ENCODE results near the gene PCNX2. TPM values are rescaled to one million over a fixed set of nuclear protein-coding genes. Genes with fewer than 3 reads are reported as not detected.

Gene PCNX2
- total and polyA plus RNA-seq, 2 of the 8 experiments (the other 6 are each of a cell fraction or from before 2014, with no cell fraction given) = 46.1 to 57.6 TPM

- H2BK12ac ChIP-seq (ENCODE audit: low read depth, low read length) = no peak overlapping the region
- H3K18ac ChIP-seq (ENCODE audit: extremely low read depth, low read length) = no peak overlapping the region
- no peaks in the 10 kb centered on the region for H4K20me1 ChIP-seq (replicated peaks in 1 of 2; ENCODE audit: control insufficient read depth in 1 of 2, insufficient read depth in 2 of 2, low read length in 2 of 2)
- CTCF ChIA-PET (ENCODE audit: partially characterized antibody) = no interaction called here
- H4K8ac ChIP-seq (ENCODE audit: extremely low read depth, insufficient read depth, low read length) = no peak overlapping the region
- FAIRE-seq (no peak), DNase-seq (ENCODE audit: low read depth in 1 of 2, low spot score in 2 of 2) (no peak)
- no peak overlapping the region for H2AFZ ChIP-seq (ENCODE audit: low read length)
- 74% methylated on average over 3 of the region's 3 CpGs; no CpG with 5 or more reads in 1 of the 2 experiments for WGBS, 2 experiments (ENCODE audit: extremely low coverage in 1 of 2, insufficient coverage in 1 of 2, insufficient read length in 1 of 2, insufficient replicate concordance in 2 of 2, low coverage in 1 of 2, low lambda C conversion rate in 2 of 2, missing lambda C conversion rate in 1 of 2)
- peaks cover 0 to 6% of the 10 kb centered on the region in 2 experiments; a peak in 3 of 4 replicates for H3K9me3 ChIP-seq (ENCODE audit: insufficient read depth in 2 of 2, low read depth in 1 of 2, low read length in 1 of 2)
- H3K56ac ChIP-seq (replicated peaks; ENCODE audit: insufficient read length, low read depth, low read length) = no peak overlapping the region
- H3K79me1 ChIP-seq (ENCODE audit: low read depth, low read length) = no peaks in the 10 kb centered on the region
- no peaks in the 10 kb centered on the region for H3K79me2 ChIP-seq (ENCODE audit: control insufficient read depth in 1 of 2, insufficient read depth in 2 of 2, low read length in 2 of 2)
- H3K14ac ChIP-seq (ENCODE audit: insufficient read length) = no peak overlapping the region
- no peak overlapping the region for H2AK5ac ChIP-seq (ENCODE audit: low read depth, low read length)
- H2BK20ac ChIP-seq (ENCODE audit: low read length) = no peak overlapping the region
- no peaks in the 10 kb centered on the region for H3K23me2 ChIP-seq (ENCODE audit: low read depth, low read length)
- no peak overlapping the region for H3K4me2 ChIP-seq (ENCODE audit: insufficient read depth in 1 of 2, low read depth in 2 of 2, low read length in 2 of 2)
- no peak overlapping the region for H2BK120ac ChIP-seq (replicated peaks; ENCODE audit: low read depth, low read length)
- peaks cover 6 to 39% (median 21%) of the 10 kb centered on the region in 4 experiments; a peak in 6 of 8 replicates for H3K36me3 ChIP-seq (ENCODE audit: control insufficient read depth in 2 of 4, insufficient read depth in 4 of 4, low read length in 3 of 4)
- no peak overlapping the region for H3K4ac ChIP-seq (replicated peaks; ENCODE audit: insufficient read length, low read depth, low read length)
- H4K5ac ChIP-seq (ENCODE audit: insufficient read length, low read depth, low read length) = no peak overlapping the region
- H3K23ac ChIP-seq (ENCODE audit: insufficient read length) = no peak overlapping the region
- no peaks in the 10 kb centered on the region for H3K27me3 ChIP-seq (replicated peaks in 1 of 4; ENCODE audit: control insufficient read depth in 3 of 4, extremely low read depth in 1 of 4, insufficient read depth in 3 of 4, low read length in 3 of 4)
- POLR2A ChIA-PET (ENCODE audit: partially characterized antibody) = no interaction called here
- no peak overlapping the region for H3K9ac ChIP-seq (replicated peaks in 1 of 4; ENCODE audit: extremely low read depth in 1 of 4, low read depth in 3 of 4, low read length in 3 of 4)
- H2BK15ac ChIP-seq (ENCODE audit: low read length) = no peak overlapping the region
- no peak overlapping the region for H2BK5ac ChIP-seq (ENCODE audit: low read depth, low read length)
- no peak overlapping the region for H3K4me3 ChIP-seq (ENCODE audit: extremely low read depth in 1 of 4, insufficient read depth in 2 of 4, low read depth in 3 of 4, low read length in 4 of 4)
- no peak overlapping the region for H3K27ac ChIP-seq (ENCODE audit: low read depth, low read length)
- H4K91ac ChIP-seq (replicated peaks; ENCODE audit: insufficient read length, low read length) = no peak overlapping the region
- TF ChIP-seq BACH1 (IDR thresholded peaks at IDR 0.05; ENCODE audit: low read length) = no peak
- no peak for TF ChIP-seq SIX5 (IDR thresholded peaks at IDR 0.05; ENCODE audit: low read depth, low read length)
- no peak for TF ChIP-seq SP4 (IDR thresholded peaks at IDR 0.05; ENCODE audit: low read length)
- TF ChIP-seq EGR1 (IDR thresholded peaks at IDR 0.05; ENCODE audit: borderline replicate concordance, low read depth, low read length) = no peak
- no peak for TF ChIP-seq FOSL1 (IDR thresholded peaks at IDR 0.05; ENCODE audit: insufficient read depth, low read depth, low read length)
- no peak for TF ChIP-seq RBBP5 (IDR thresholded peaks at IDR 0.05; ENCODE audit: borderline replicate concordance, low read depth, low read length)
- no peak for TF ChIP-seq CTCF (IDR thresholded peaks at IDR 0.05; ENCODE audit: control extremely low read depth in 1 of 3, insufficient read depth in 1 of 3, low read depth in 1 of 3, low read length in 3 of 3)
- no peak for TF ChIP-seq CBX5 (IDR thresholded peaks at IDR 0.05; ENCODE audit: low read depth, low read length)
- TF ChIP-seq MAX (IDR thresholded peaks at IDR 0.05) = no peak
- no peak for TF ChIP-seq GABPA (IDR thresholded peaks at IDR 0.05; ENCODE audit: borderline replicate concordance, insufficient read depth, low read length)
- TF ChIP-seq SRF (IDR thresholded peaks at IDR 0.05; ENCODE audit: low read depth, low read length) = no peak
- no peaks in the 10 kb centered on the region for H3K4me1 ChIP-seq (replicated peaks in 1 of 4; ENCODE audit: control insufficient read depth in 3 of 4, insufficient read depth in 4 of 4, low read length in 3 of 4)
Measured at GRCh38 chr1:233193741-233194140, 101.8 kb downstream of the PCNX2 start.
